Suppressor macrophage (primary cell): ENCODE measurements around the gene GOLPH3.
"Not testable (repeated sequence)": the region's sequence is repeated elsewhere in the genome, so short reads cannot be mapped to it uniquely, and the experiment has no call there.

Experiments
- DNase-seq, 4 experiments: peaks; one replicate each; pipeline ENCODE4 v3.0.0-alpha.2; 2020 to 2022
- total RNA-seq, 17 experiments: gene quantifications; one replicate each; lab custom pipeline; 2026; ENCODE audit warnings: mixed read lengths in 6 of 17, inconsistent platforms in 3 of 17; lab: John Stamatoyannopoulos, UW

GOLPH3 gene
- 55.0 to 113 (median 86.7) reads per million in 17 experiments for total RNA-seq

- DNase-seq: peak; percentile 97 to 99 (median 98)
Measured at GRCh38 chr5:32174011-32174870, at the start of gene GOLPH3. GOLPH3 (minus strand) TSS chr5:32174319; CDS start chr5:32174034, 285 bp downstream.

GRCh38 chr5:32222723-32223470, 48.8 kb upstream of the GOLPH3 start:
- no peak for DNase-seq

- DNase-seq: peak; percentile 49 to 78 (median 55)
Measured at GRCh38 chr5:32217886-32218396, 43.8 kb upstream of the GOLPH3 start.

DNA sequence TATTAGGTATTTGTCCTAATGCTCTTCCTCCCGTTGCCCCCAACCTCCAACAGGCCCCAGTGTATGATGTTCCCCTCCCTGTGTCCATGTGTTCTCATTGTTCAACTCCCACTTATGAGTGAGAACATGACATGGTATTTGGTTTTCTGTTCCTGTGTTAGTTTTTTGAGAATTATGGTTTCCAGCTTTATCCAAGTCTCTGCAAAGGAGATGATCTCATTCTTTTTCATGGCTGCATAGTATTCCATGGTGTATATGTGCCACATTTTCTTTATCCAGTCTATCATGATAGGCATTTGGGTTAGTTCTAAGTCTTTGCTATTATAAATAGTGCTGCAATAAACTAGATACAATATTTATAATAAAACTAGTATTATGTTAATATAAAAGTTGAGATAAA, 40.2 kb upstream of the GOLPH3 start:
- DNase-seq: not testable (repeated sequence)

DNA sequence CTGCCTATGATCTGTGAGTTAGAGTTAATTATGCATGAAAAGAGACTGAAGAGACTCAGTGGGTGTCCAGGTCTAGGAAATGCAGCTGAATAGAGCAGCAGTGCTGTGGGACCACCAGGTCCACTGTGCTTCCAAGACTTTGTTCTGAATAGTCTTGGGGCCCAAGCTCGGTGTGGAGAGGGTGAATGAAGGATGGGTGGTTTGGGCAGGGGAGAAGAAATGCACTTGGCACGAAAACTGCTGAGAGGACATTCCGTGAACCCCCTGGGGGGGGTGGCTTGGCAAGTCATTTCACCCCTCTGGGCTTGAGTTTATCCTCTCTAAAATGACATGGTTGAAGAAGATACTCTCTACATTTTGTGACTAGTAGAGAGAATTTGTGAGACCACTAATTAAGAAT, 36.0 kb upstream of the GOLPH3 start:
- DNase-seq: no peak

DNA sequence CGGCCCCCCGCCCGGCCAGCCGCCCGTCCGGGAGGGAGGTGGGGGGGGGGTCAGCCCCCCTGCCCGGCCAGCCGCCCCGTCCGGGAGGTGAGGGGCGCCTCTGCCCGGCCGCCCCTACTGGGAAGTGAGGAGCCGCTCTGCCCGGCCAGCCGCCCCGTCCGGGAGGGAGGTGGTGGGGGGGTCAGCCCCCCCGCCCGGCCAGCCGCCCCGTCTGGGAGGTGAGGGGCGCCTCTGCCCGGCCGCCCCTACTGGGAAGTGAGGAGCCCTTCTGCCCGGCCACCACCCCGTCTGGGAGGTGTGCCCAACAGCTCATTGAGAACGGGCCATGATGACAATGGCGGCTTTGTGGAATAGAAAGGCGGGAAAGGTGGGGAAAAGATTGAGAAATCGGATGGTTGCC, 34.7 kb upstream of the GOLPH3 start:
- DNase-seq: not testable (repeated sequence)

GRCh38 chr5:32207355-32207634, 33.2 kb upstream of the GOLPH3 start:
- peak; percentile 48 to 79 (median 62) for DNase-seq

- DNase-seq: no peak
Measured at GRCh38 chr5:32206509-32207354, 32.6 kb upstream of the GOLPH3 start.

DNA sequence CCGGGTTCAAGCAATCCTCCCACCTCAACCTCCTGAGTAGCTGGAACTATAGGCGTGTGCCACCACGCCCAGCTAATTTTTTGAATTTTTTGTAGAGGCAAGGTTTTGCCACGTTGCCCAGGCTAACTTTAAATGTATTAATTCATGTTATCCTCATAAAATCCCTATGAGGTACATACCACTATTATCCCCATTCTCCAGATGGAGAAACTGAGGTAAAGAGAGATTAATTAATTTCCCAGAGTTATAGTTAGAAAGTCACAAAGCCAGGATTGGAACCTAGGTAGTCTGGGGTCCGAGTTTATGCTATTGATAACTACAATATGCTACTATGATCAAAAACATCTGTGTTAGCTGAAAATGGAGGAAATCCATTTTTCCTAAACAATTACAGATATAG, 31.9 kb upstream of the GOLPH3 start:
- no peak for DNase-seq

- peak in 2 of 4 experiments; percentile 34 to 36 for DNase-seq
Measured at GRCh38 chr5:32202394-32202793, 28.3 kb upstream of the GOLPH3 start.

GRCh38 chr5:32201122-32201753, 27.1 kb upstream of the GOLPH3 start:
- DNase-seq: peak in 2 of 4 experiments; percentile 68

- no peak for DNase-seq
Measured at GRCh38 chr5:32197032-32197431, 22.9 kb upstream of the GOLPH3 start.

GRCh38 chr5:32195265-32195664, 21.1 kb upstream of the GOLPH3 start:
- no peak for DNase-seq

GRCh38 chr5:32193591-32193990, 19.5 kb upstream of the GOLPH3 start:
- DNase-seq: peak; percentile 80 to 90 (median 84)

DNA sequence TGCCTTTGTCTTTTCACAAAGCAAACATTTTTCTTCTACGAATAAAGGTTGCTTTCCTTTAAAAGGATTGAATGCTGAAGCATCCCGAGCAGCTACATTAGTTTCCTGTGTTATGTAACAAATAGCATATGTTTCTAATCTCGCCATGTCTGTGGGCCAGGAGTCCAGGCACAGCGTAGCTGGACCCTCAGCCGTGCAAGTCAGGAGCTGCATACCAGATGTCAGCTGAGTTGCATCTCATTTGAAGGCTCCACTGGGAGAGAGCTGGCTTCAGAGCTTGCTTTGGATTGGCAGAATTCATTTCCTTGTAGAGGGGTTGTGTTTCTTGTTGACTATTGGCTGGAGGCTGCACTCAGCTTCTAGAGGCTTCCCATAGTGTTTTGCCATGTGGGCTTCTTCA, 16.0 kb upstream of the GOLPH3 start:
- DNase-seq: no peak

DNA sequence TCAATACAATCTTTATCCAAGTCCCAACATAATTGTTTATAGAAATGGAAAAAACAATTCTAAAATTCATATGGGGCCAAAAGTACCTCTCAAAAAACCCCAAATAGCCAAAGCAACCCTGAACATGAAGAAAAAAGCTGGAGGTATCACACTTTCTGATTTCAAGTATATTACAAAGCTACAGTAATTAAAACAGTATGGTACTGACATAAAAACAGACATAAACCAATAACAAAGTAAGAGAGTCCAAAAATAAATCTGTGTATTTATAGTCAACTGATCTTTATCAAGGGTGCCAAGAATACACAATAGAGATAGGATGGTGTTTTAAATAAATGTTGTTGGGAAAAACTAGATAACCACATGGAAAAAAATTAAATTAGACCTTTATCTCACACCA, 13.6 kb upstream of the GOLPH3 start:
- DNase-seq: no peak

- DNase-seq: peak in 2 of 4 experiments; percentile 16 to 34
Measured at GRCh38 chr5:32182463-32183063, 8.4 kb upstream of the GOLPH3 start.

- DNase-seq: peak; percentile 36 to 72 (median 64)
Measured at GRCh38 chr5:32173267-32174010, 680 bp downstream of the GOLPH3 start.

GRCh38 chr5:32172923-32173266, 1.2 kb downstream of the GOLPH3 start:
- no peak for DNase-seq

- peak in 2 of 4 experiments; percentile 22 to 40 for DNase-seq
Measured at GRCh38 chr5:32172186-32172911, 1.8 kb downstream of the GOLPH3 start.
